ENCODE results near the gene INPP5D. TPM values are rescaled to one million over a fixed set of nuclear protein-coding genes. Genes with fewer than 3 reads are reported as not detected.

The INPP5D gene
- total and polyA plus RNA-seq, 2 of the 13 experiments (the other 11 are each of a cell fraction or from before 2014, with no cell fraction given): 16.7 to 18.0 TPM

DNA sequence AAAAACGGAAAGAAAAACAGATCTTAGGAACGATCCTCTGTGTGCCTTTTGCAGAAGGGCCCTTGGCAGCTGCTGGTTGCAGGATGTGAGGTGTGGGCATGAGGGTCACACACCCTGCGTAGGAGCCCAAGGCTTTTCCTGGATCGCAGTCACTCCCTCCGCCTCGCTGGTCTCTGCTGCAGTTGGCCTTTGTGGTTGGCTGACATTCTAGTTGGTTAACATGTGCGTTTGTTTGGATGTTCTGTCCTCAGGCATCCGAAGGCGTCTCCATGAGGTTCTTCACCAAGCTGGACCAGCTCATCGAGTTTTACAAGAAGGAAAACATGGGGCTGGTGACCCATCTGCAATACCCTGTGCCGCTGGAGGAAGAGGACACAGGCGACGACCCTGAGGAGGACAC is 61.7 kb downstream of the INPP5D start:
- no peak for TF ChIP-seq SAFB2 (CRISPR knock-in tag; IDR thresholded peaks at IDR 0.05; ENCODE audit: borderline replicate concordance, low read depth)
- no peak for TF ChIP-seq BRD4 (CRISPR knock-in tag; IDR thresholded peaks at IDR 0.05)
- TF ChIP-seq ZNF782 (CRISPR knock-in tag; IDR thresholded peaks at IDR 0.05; ENCODE audit: borderline replicate concordance): no peak
- TF ChIP-seq, protein P1, sequence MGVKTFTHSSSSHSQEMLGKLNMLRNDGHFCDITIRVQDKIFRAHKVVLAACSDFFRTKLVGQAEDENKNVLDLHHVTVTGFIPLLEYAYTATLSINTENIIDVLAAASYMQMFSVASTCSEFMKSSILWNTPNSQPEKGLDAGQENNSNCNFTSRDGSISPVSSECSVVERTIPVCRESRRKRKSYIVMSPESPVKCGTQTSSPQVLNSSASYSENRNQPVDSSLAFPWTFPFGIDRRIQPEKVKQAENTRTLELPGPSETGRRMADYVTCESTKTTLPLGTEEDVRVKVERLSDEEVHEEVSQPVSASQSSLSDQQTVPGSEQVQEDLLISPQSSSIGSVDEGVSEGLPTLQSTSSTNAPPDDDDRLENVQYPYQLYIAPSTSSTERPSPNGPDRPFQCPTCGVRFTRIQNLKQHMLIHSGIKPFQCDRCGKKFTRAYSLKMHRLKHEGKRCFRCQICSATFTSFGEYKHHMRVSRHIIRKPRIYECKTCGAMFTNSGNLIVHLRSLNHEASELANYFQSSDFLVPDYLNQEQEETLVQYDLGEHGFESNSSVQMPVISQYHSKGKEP (CRISPR knock-in tag; IDR thresholded peaks at IDR 0.05): no peak
- TF ChIP-seq, protein P2, sequence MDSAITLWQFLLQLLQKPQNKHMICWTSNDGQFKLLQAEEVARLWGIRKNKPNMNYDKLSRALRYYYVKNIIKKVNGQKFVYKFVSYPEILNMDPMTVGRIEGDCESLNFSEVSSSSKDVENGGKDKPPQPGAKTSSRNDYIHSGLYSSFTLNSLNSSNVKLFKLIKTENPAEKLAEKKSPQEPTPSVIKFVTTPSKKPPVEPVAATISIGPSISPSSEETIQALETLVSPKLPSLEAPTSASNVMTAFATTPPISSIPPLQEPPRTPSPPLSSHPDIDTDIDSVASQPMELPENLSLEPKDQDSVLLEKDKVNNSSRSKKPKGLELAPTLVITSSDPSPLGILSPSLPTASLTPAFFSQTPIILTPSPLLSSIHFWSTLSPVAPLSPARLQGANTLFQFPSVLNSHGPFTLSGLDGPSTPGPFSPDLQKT (CRISPR knock-in tag; IDR thresholded peaks at IDR 0.05; ENCODE audit: borderline replicate concordance): no peak
- TF ChIP-seq KDM5B (CRISPR knock-in tag; IDR thresholded peaks at IDR 0.05; ENCODE audit: borderline replicate concordance): no peak
- TF ChIP-seq CCDC6 (CRISPR knock-in tag; IDR thresholded peaks at IDR 0.05): no peak
- TF ChIP-seq ZNF124 (CRISPR knock-in tag; IDR thresholded peaks at IDR 0.05): no peak
- TF ChIP-seq ZNF260 (CRISPR knock-in tag; IDR thresholded peaks at IDR 0.05; ENCODE audit: borderline replicate concordance, low read depth): no peak
- TF ChIP-seq, protein P3, sequence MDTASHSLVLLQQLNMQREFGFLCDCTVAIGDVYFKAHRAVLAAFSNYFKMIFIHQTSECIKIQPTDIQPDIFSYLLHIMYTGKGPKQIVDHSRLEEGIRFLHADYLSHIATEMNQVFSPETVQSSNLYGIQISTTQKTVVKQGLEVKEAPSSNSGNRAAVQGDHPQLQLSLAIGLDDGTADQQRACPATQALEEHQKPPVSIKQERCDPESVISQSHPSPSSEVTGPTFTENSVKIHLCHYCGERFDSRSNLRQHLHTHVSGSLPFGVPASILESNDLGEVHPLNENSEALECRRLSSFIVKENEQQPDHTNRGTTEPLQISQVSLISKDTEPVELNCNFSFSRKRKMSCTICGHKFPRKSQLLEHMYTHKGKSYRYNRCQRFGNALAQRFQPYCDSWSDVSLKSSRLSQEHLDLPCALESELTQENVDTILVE (CRISPR knock-in tag; IDR thresholded peaks at IDR 0.05): no peak
- TF ChIP-seq ZNF615 (CRISPR knock-in tag; IDR thresholded peaks at IDR 0.05; ENCODE audit: borderline replicate concordance): no peak
- TF ChIP-seq NAIF1 (CRISPR knock-in tag; IDR thresholded peaks at IDR 0.05; ENCODE audit: borderline replicate concordance): no peak
- no peak for TF ChIP-seq SMYD3 (CRISPR knock-in tag; IDR thresholded peaks at IDR 0.05)
- TF ChIP-seq, protein P4, sequence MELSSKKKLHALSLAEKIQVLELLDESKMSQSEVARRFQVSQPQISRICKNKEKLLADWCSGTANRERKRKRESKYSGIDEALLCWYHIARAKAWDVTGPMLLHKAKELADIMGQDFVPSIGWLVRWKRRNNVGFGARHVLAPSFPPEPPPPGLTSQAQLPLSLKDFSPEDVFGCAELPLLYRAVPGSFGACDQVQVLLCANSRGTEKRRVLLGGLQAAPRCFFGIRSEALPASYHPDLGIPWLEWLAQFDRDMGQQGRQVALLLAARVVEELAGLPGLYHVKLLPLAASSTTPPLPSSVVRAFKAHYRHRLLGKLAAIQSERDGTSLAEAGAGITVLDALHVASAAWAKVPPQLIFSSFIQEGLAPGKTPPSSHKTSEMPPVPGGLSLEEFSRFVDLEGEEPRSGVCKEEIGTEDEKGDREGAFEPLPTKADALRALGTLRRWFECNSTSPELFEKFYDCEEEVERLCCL (CRISPR knock-in tag; IDR thresholded peaks at IDR 0.05; ENCODE audit: borderline replicate concordance): no peak
- no peak for TF ChIP-seq ERF (CRISPR knock-in tag; IDR thresholded peaks at IDR 0.05)
- no peak for TF ChIP-seq AHR (CRISPR knock-in tag; IDR thresholded peaks at IDR 0.05)
- TF ChIP-seq, protein P5, sequence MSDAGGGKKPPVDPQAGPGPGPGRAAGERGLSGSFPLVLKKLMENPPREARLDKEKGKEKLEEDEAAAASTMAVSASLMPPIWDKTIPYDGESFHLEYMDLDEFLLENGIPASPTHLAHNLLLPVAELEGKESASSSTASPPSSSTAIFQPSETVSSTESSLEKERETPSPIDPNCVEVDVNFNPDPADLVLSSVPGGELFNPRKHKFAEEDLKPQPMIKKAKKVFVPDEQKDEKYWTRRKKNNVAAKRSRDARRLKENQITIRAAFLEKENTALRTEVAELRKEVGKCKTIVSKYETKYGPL (CRISPR knock-in tag; IDR thresholded peaks at IDR 0.05): no peak
- no peak for TF ChIP-seq ZNF24 (IDR thresholded peaks at IDR 0.05)
- TF ChIP-seq, protein P6, sequence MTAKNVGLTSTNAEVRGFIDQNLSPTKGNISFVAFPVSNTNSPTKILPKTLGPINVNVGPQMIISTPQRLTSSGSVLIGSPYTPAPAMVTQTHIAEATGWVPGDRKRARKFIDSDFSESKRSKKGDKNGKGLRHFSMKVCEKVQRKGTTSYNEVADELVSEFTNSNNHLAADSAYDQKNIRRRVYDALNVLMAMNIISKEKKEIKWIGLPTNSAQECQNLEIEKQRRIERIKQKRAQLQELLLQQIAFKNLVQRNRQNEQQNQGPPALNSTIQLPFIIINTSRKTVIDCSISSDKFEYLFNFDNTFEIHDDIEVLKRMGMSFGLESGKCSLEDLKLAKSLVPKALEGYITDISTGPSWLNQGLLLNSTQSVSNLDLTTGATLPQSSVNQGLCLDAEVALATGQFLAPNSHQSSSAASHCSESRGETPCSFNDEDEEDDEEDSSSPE (CRISPR knock-in tag; IDR thresholded peaks at IDR 0.05): no peak
- DNase-seq (ENCODE audit: low spot score) (no peak), ATAC-seq (no peak), FAIRE-seq (no peak)
- in situ Hi-C loops (cut with HindIII; ENCODE audit: extremely low pct_ligation_motif_present, low pct_unique_long_range_greater_than_20kb): no loop called here
- Histone ChIP-seq H3K27me3 (ENCODE audit: control insufficient read depth in 1 of 2, insufficient read depth in 2 of 2, low read length in 2 of 2) (no peaks in the 10 kb centered on the region), H3K4me2 (ENCODE audit: low read depth, low read length) (no peak overlapping the region), H3K27ac (ENCODE audit: extremely low read length, insufficient read depth, low read length) (no peak overlapping the region), H3K4me1 (ENCODE audit: insufficient read depth, low read length) (peaks cover 12% of the 10 kb centered on the region), H4K20me1 (ENCODE audit: insufficient read depth, low read length) (no peaks in the 10 kb centered on the region), H3K9me3 (ENCODE audit: low read length) (no peaks in the 10 kb centered on the region), H3K36me3 (replicated peaks in 1 of 2; ENCODE audit: control insufficient read depth in 1 of 2, insufficient read depth in 2 of 2, low read length in 2 of 2) (peaks cover 0 to 20% of the 10 kb centered on the region in 2 experiments; a peak in 3 of 5 replicates), H2AFZ (ENCODE audit: low read length) (no peak overlapping the region), H3K79me2 (ENCODE audit: insufficient read depth, low read length) (no peaks in the 10 kb centered on the region), H3K4me3 (replicated peaks in 1 of 3; ENCODE audit: insufficient read depth in 1 of 3, low read depth in 2 of 3, low read length in 3 of 3) (no peak overlapping the region), H3K9ac (ENCODE audit: insufficient read depth, low read depth, low read length) (no peak overlapping the region)
- WGBS (ENCODE audit: low lambda C conversion rate): 83% methylated on average over 13 of the region's 13 CpGs
- intact Hi-C loops (cut with micrococcal nuclease; ENCODE audit: unreplicated experiment): loop anchor here (5.0 kb wide), 1 partner anchor 60 kb away; the partner anchor contains the start of gene INPP5D
- BruUV-seq (replicated peaks): no TSS peak
- CTCF ChIA-PET (ENCODE audit: low intra/inter-chr PET ratio, low total read pairs): no interaction called here
- POLR2A ChIA-PET: interaction anchor here (0.6 kb wide), 1 partner anchor 109 kb away, joined by 3 read pairs; the partner anchor contains the start of gene NGEF
